B cell (primary cell): ENCODE data around the gene BRF1. TPM values are rescaled to one million over a fixed set of nuclear protein-coding genes. Genes with fewer than 3 reads are reported as not detected.

ENCODE experiments used
- ATAC-seq: fragments of 200-7000 bp; cut with Tn5 transposase; one replicate; pipeline ENCODE4 v1.10.0; 2021; ENCODE audit warnings: low read depth, mild to moderate bottlenecking, moderate number of reproducible peaks, moderate library complexity
- CTCF ChIA-PET: fragments of 350-600 bp; sonication (Branson Sonifier 250); formaldehyde crosslinking; loops from one replicate; lab custom pipeline; 2021; ENCODE audit warnings: antibody characterized with exemption, inconsistent platforms; lab: Charles Lee
- POLR2A ChIA-PET: fragments of 350-600 bp; sonication (Branson Sonifier 250); formaldehyde crosslinking; loops from one replicate; lab custom pipeline; 2021; ENCODE audit warnings: antibody characterized with exemption; lab: Charles Lee
- DNase-seq: peaks from one replicate; pipeline ENCODE4 v3.0.0; 2013
- H2AFZ ChIP-seq: 2 replicates; pipeline ENCODE4 v1.6.1; 2012; ENCODE audit warnings: mild to moderate bottlenecking, low read depth, low read length; ENCODE audit not compliant: insufficient read depth, poor library complexity, severe bottlenecking
- H3K27ac ChIP-seq, 2 donors: 1 replicate in 1 of 2; 2 replicates in 1 of 2; pipeline ENCODE4 v1.5.1; 2012 to 2013; ENCODE audit warnings: low read length in 2 of 2, mild to moderate bottlenecking in 2 of 2, moderate library complexity in 1 of 2
- H3K27me3 ChIP-seq, 4 experiments: fragments of 200-600 bp in 1 of 4; sonication (generic) in 1 of 4; replicated peaks in 1 of 4; 1 replicate in 2 of 4; 2 replicates in 2 of 4; pipeline versions ENCODE4 v1.6.1 to v1.7.0; 2013 to 2016; ENCODE audit warnings: low read length in 3 of 4, mild to moderate bottlenecking in 2 of 4, mixed read lengths in 1 of 4, moderate library complexity in 1 of 4; ENCODE audit not compliant: insufficient read depth in 4 of 4, control insufficient read depth in 3 of 4; ENCODE audit errors: control extremely low read depth in 1 of 4
- H3K36me3 ChIP-seq, 2 experiments: replicated peaks in 1 of 2; 1 replicate in 1 of 2; 2 replicates in 1 of 2; pipeline versions ENCODE4 v1.6.1 to v1.7.1; 2013; ENCODE audit warnings: low read length in 1 of 2; ENCODE audit not compliant: insufficient read depth in 2 of 2, control insufficient read depth in 1 of 2; ENCODE audit errors: control extremely low read depth in 1 of 2, extremely low read depth in 1 of 2
- H3K4me1 ChIP-seq, 2 donors: fragments of 200-600 bp in 1 of 2; sonication (generic) in 1 of 2; 1 replicate in 1 of 2; 2 replicates in 1 of 2; pipeline versions ENCODE4 v1.5.1 to v1.6.1; 2013 to 2017; ENCODE audit warnings: low read length in 2 of 2; ENCODE audit not compliant: control insufficient read depth in 2 of 2, insufficient read depth in 2 of 2
- H3K4me2 ChIP-seq: replicated peaks from 2 replicates; pipeline ENCODE3; 2012; ENCODE audit warnings: mild to moderate bottlenecking, low read depth, low read length; ENCODE audit not compliant: poor library complexity, severe bottlenecking
- H3K4me3 ChIP-seq, 5 experiments: fragments of 200-600 bp in 1 of 5; sonication (generic) in 1 of 5; 1 replicate in 3 of 5; 2 replicates in 2 of 5; pipeline versions ENCODE4 v1.5.1 to v1.7.0; 2011 to 2016; ENCODE audit warnings: low read length in 4 of 5, mild to moderate bottlenecking in 4 of 5, low read depth in 2 of 5, control low read depth in 1 of 5, moderate library complexity in 1 of 5; ENCODE audit not compliant: insufficient read depth in 1 of 5; ENCODE audit errors: control extremely low read depth in 1 of 5, extremely low read depth in 1 of 5
- H3K79me2 ChIP-seq: fragments of 200-600 bp; sonication (generic); one replicate; pipeline ENCODE4 v1.6.0; 2016; ENCODE audit warnings: low read length; ENCODE audit not compliant: control insufficient read depth, insufficient read depth
- H3K9ac ChIP-seq: fragments of 200-600 bp; sonication (generic); 2 replicates; pipeline ENCODE4 v1.6.1; 2017; ENCODE audit warnings: mild to moderate bottlenecking, low read length, moderate library complexity
- H3K9me3 ChIP-seq, 3 donors: one replicate each; pipeline versions ENCODE4 v1.6.1 to v1.7.1; 2013; ENCODE audit warnings: low read length in 2 of 3; ENCODE audit not compliant: control insufficient read depth in 2 of 3, insufficient read depth in 1 of 3; ENCODE audit errors: control extremely low read depth in 1 of 3
- H4K20me1 ChIP-seq: 2 replicates; pipeline ENCODE4 v1.6.0; 2012; ENCODE audit warnings: mild to moderate bottlenecking, low read length; ENCODE audit not compliant: insufficient read depth, control insufficient read depth, poor library complexity, severe bottlenecking
- H3K27ac Mint-ChIP-seq: one replicate; pipeline ENCODE4 v1.8.0; 2021; ENCODE audit warnings: mixed read lengths
- H3K27me3 Mint-ChIP-seq: one replicate; pipeline ENCODE4 v1.8.0; 2021; ENCODE audit warnings: mixed read lengths
- H3K4me1 Mint-ChIP-seq: one replicate; pipeline ENCODE4 v1.8.0; 2021; ENCODE audit warnings: mixed read lengths
- H3K4me3 Mint-ChIP-seq: one replicate; pipeline ENCODE4 v1.8.0; 2021; ENCODE audit warnings: mixed read lengths
- H3K9me3 Mint-ChIP-seq: one replicate; pipeline ENCODE4 v1.8.0; 2022; ENCODE audit warnings: mixed read lengths; ENCODE audit not compliant: insufficient read depth
- CTCF ChIP-seq: fragments of 200-600 bp; IDR thresholded peaks from one replicate; pipeline ENCODE4 v1.8.0; 2022; ENCODE audit warnings: antibody characterized with exemption, mild to moderate bottlenecking
- EZH2 ChIP-seq: IDR thresholded peaks from 2 replicates; pipeline ENCODE4 v1.6.1; 2012; ENCODE audit warnings: borderline replicate concordance, low read depth, mild to moderate bottlenecking, moderate library complexity, low read length; ENCODE audit not compliant: insufficient read depth, poor library complexity, severe bottlenecking
- WGBS: methylation state at CpG from one replicate; pipeline ENCODE4 v1.1.5; 2013; ENCODE audit warnings: missing lambda C conversion rate; ENCODE audit not compliant: insufficient coverage; 5-methylcytosine and 5-hydroxymethylcytosine counted together
- intact Hi-C: fragments of 100-400 bp; cut with micrococcal nuclease; formaldehyde crosslinking; loops from one replicate; pipeline ENCODE4 v1.10.0; 2022
- polyA plus RNA-seq: library from polyadenylated mRNA; depleted of rRNA; stranded (reverse); fragments of >200 nt; gene quantifications from 2 replicates; pipeline ENCODE4 v1.2.3, GENCODE V29; 2012
- total RNA-seq, 2 donors: library from RNA; stranded (reverse); fragments of 120-200 nt in 1 of 2; gene quantifications; 1 replicate in 1 of 2; 2 replicates in 1 of 2; pipeline versions ENCODE4 v1.2.3 to v1.2.4, GENCODE V29; 2013 to 2022

BRF1 gene
- total and polyA plus RNA-seq, 2 donors (not counting 1 experiment from before 2014, with no cell fraction given): 24.5 to 55.8 TPM

DNA sequence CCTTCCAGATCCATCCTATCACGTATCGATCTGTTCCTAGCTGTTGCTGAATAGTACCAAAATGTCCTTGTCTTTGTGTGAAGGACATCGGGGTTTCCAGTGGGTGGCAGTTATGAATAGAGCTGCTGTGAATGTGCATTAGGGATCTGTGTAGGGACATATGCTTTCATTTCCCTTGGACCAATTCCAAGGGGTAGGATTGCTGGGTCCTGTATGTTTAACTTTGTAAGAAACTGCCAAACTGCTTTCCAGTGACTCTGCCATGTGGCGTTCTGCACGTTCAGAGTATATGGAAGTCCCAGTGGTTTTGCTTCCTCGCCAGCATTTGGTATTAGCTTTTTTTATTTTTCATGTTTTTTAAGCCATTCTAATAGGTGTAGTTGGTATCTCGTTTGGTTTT, 42.4 kb upstream of the BRF1 start:
- H3K79me2 ChIP-seq: peaks cover 20% of the 10 kb centered on the region
- peaks cover 0 to 9% of the 10 kb centered on the region in 2 donors for H3K4me1 ChIP-seq
- H3K9ac ChIP-seq: no peak overlapping the region
- H2AFZ ChIP-seq: no peak overlapping the region
- Mint-ChIP-seq H3K4me3 (no peak overlapping the region), H3K27me3 (no peaks in the 10 kb centered on the region), H3K27ac (no peak overlapping the region), H3K4me1 (peaks cover 17% of the 10 kb centered on the region), H3K9me3 (no peaks in the 10 kb centered on the region)
- no peaks in the 10 kb centered on the region for H3K36me3 ChIP-seq
- intact Hi-C loops: no loop called here
- no peak overlapping the region for H3K4me3 ChIP-seq
- TF ChIP-seq EZH2 (no peak), CTCF (no peak)
- DNase-seq (no peak), ATAC-seq (no peak)
- H3K27ac ChIP-seq: no peak overlapping the region
- peaks cover 0 to 5% (median 3%) of the 10 kb centered on the region in 3 donors for H3K9me3 ChIP-seq
- 92% methylated on average over 4 of the region's 7 CpGs for WGBS
- POLR2A ChIA-PET: no interaction called here
- peaks cover 20% of the 10 kb centered on the region for H4K20me1 ChIP-seq
- no peaks in the 10 kb centered on the region for H3K27me3 ChIP-seq
- CTCF ChIA-PET: interaction anchor here (0.6 to 1.3 kb wide), 3 partner anchors 9 to 190 kb away, joined by 3 to 4 read pairs (median 4); no protein-coding TSS in a partner anchor
- no peak overlapping the region for H3K4me2 ChIP-seq

GRCh38 chr14:105340821-105341733, 40.3 kb upstream of the BRF1 start:
- POLR2A ChIA-PET: no interaction called here
- peaks cover 27% of the 10 kb centered on the region for H3K79me2 ChIP-seq

More at GRCh38 chr14:105340821-105341733, 40.3 kb upstream of the BRF1 start:
- no peak for TF ChIP-seq CTCF
- H3K9me3 ChIP-seq: peaks cover 0 to 13% (median 3%) of the 10 kb centered on the region in 3 donors
- Mint-ChIP-seq H3K27me3 (no peaks in the 10 kb centered on the region), H3K27ac (no peak overlapping the region), H3K4me3 (no peak overlapping the region), H3K4me1 (peaks cover 14% of the 10 kb centered on the region), H3K9me3 (no peaks in the 10 kb centered on the region)
- no peak overlapping the region for H3K4me2 ChIP-seq
- H3K27me3 ChIP-seq: no peaks in the 10 kb centered on the region
- no peak overlapping the region for H2AFZ ChIP-seq
- H3K27ac ChIP-seq: no peak overlapping the region
- 26% methylated on average over 13 of the region's 20 CpGs for WGBS
- intact Hi-C loops: no loop called here
- no peak overlapping the region for H3K4me3 ChIP-seq
- no peaks in the 10 kb centered on the region for H3K36me3 ChIP-seq
- CTCF ChIA-PET: interaction anchor here (0.7 kb wide), 1 partner anchor 10 kb away, joined by 3 read pairs; no protein-coding TSS in a partner anchor
- no peak for ATAC-seq
- no peak overlapping the region for H3K9ac ChIP-seq
- peaks cover 0 to 9% of the 10 kb centered on the region in 2 donors for H3K4me1 ChIP-seq
- H4K20me1 ChIP-seq: peaks cover 26% of the 10 kb centered on the region
- DNase-seq: no peak
